Activated naive CD8-positive, alpha-beta T cell treated with anti-CD3 and anti-CD28 coated beads, Interleukin-2, amount 50 U/mL, for 24 hours (primary cell): Measurements from ENCODE around the gene OOSP4A.

Experiments
- ATAC-seq: fragments of 150-1000 bp; cut with Tn5 transposase; one replicate; pipeline ENCODE4 v1.10.0; 2021
- DNase-seq: peaks from one replicate; pipeline ENCODE4 v3.0.0; 2021
- H3K27ac Mint-ChIP-seq: one replicate; pipeline ENCODE4 v1.8.0; 2021; ENCODE audit warnings: mild to moderate bottlenecking, mixed read lengths
- H3K27me3 Mint-ChIP-seq: one replicate; pipeline ENCODE4 v1.8.0; 2021; ENCODE audit warnings: mixed read lengths
- H3K36me3 Mint-ChIP-seq: one replicate; pipeline ENCODE4 v1.8.0; 2021; ENCODE audit warnings: low read depth, mixed read lengths
- H3K4me1 Mint-ChIP-seq: one replicate; pipeline ENCODE4 v1.8.0; 2021; ENCODE audit warnings: mixed read lengths
- H3K4me3 Mint-ChIP-seq: one replicate; pipeline ENCODE4 v1.8.0; 2021; ENCODE audit warnings: mild to moderate bottlenecking, moderate library complexity, mixed read lengths
- H3K9me3 Mint-ChIP-seq: one replicate; pipeline ENCODE4 v1.8.0; 2021; ENCODE audit warnings: mixed read lengths

OOSP4A gene

DNA sequence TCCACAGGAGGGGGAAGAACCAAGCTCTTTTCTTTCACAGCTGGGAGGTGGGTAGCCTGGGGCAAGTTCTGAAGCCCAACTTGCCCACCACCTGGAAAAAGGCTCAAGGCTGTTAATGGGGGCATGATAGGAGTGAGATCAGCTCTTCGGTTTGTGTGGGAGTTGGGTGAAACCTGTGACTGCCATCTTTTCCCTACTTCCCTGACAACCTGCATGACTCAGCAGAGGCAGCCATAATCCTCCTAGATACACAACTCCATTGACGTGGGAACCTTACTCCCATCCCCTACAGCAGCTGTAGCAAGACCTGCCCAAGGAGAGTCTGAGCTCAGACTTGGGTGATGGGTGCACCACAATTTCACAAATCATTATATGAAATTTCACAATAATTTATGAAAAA is 39.9 kb downstream of the OOSP4A start:
- Mint-ChIP-seq H3K36me3 (no peaks in the 10 kb centered on the region), H3K27ac (no peak overlapping the region), H3K9me3 (no peaks in the 10 kb centered on the region), H3K27me3 (peaks cover 14% of the 10 kb centered on the region), H3K4me3 (no peak overlapping the region), H3K4me1 (no peaks in the 10 kb centered on the region)
- DNase-seq (no peak), ATAC-seq (no peak)

DNA sequence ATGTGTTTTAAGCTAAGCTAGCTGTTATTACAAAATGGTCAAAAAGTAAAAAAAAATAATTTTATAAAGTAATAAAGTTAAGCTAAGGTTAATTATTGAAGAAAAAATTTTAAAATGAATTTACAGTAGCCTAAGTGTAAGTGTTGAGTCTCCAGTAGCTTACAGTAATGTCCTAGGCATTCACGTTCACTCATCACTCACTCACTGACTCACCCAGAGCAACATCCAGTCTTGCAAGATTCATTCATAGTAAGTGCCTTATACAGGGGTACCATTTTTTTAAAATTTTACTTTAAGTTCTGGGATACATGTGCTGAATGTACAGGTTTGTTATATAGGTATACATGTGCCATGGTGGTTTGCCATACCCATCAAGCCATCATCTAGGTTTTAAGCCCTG is 41.5 kb downstream of the OOSP4A start:
- Mint-ChIP-seq H3K27me3 (peaks cover 18% of the 10 kb centered on the region), H3K4me3 (no peak overlapping the region), H3K4me1 (no peaks in the 10 kb centered on the region), H3K9me3 (peaks cover 3% of the 10 kb centered on the region), H3K36me3 (no peaks in the 10 kb centered on the region), H3K27ac (no peak overlapping the region)
- DNase-seq (no peak), ATAC-seq (no peak)

DNA sequence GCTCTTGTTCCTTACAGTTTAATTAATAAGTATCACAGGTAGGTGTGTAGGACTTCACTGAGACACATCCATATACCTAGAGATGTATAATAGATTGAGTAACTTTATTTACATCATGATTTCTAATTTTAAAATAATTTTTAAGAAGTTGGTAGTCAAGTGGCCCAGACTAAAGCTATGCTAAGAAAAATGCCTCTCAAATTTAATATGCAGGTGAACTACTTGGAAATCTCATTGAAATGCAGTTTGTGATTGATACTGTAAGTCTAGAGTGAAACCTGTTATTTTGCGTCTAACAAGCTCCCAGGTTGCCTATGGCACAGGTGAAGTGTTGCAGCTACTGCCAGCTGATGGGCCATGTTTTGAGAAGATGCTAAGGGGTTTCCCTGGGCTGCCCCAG is 53.0 kb downstream of the OOSP4A start, which contains the start of gene OOSP4B:
Gene OOSP4B (plus strand): TSS at position 301 of the 400 bp plus-strand sequence.
- Mint-ChIP-seq H3K4me3 (no peak within 1 kb of the TSS), H3K27ac (no peak within 1 kb of the TSS), H3K36me3 (no peaks in the 10 kb centered on the region), H3K9me3 (no peaks in the 10 kb centered on the region), H3K4me1 (no peaks in the 10 kb centered on the region), H3K27me3 (peaks cover 3% of the 10 kb centered on the region)
- DNase-seq (no peak), ATAC-seq (no peak)

DNA sequence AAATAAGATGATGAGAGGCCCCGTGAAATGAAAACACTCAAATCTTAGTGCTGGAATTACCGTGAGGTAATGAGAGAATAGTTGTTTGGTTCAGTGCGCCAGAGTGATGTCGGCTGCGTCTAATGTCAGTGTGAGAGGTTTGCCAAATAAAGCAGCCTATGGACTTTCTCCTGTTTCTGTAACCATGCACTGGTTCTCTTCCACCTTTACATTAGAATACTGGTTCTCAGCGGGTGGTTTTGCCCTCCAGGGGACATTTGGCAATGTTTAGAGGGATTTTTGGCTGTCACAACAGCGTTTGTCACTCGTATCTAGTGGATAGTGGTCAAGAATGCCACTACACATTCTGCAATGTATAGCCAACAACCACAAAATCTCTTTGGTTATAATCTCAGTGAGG is 54.2 kb downstream of the OOSP4A start:
- Mint-ChIP-seq H3K27ac (no peak overlapping the region), H3K27me3 (peaks cover 3% of the 10 kb centered on the region), H3K4me3 (no peak overlapping the region), H3K36me3 (no peaks in the 10 kb centered on the region), H3K9me3 (no peaks in the 10 kb centered on the region), H3K4me1 (no peaks in the 10 kb centered on the region)
- DNase-seq (no peak), ATAC-seq (no peak)
